Stimulated activated naive B cell treated with anti-CD40 and anti-IgM and Interleukin-4, amounts not matched to agents 10 μg/mL and 1 μg/mL and 100 μg/mL, for 72 hours (primary cell): ENCODE results near the gene GRM4.

Experiments used
- ATAC-seq, 2 donors: fragments of 150-1000 bp; cut with Tn5 transposase; replicated peaks; 2 replicates each; pipeline ENCODE4 v1.10.0; 2021; ENCODE audit warnings: moderate library complexity in 1 of 2
- DNase-seq: peaks from one replicate; pipeline ENCODE4 v3.0.0; 2021
- H3K27ac Mint-ChIP-seq: one replicate; pipeline ENCODE4 v1.8.0; 2022; ENCODE audit warnings: mild to moderate bottlenecking, mixed read lengths
- H3K27me3 Mint-ChIP-seq, 2 donors: one replicate each; pipeline ENCODE4 v1.8.0; 2022; ENCODE audit warnings: mixed read lengths in 2 of 2
- H3K36me3 Mint-ChIP-seq, 2 donors: one replicate each; pipeline ENCODE4 v1.8.0; 2022; ENCODE audit warnings: mixed read lengths in 2 of 2, mild to moderate bottlenecking in 1 of 2
- H3K4me1 Mint-ChIP-seq, 2 donors: one replicate each; pipeline ENCODE4 v1.8.0; 2022; ENCODE audit warnings: mixed read lengths in 2 of 2, mild to moderate bottlenecking in 1 of 2
- H3K4me3 Mint-ChIP-seq, 2 donors: one replicate each; pipeline ENCODE4 v1.8.0; 2022; ENCODE audit warnings: mild to moderate bottlenecking in 2 of 2, mixed read lengths in 2 of 2, moderate library complexity in 1 of 2
- H3K9me3 Mint-ChIP-seq, 2 donors: one replicate each; pipeline ENCODE4 v1.8.0; 2022; ENCODE audit warnings: mixed read lengths in 2 of 2, mild to moderate bottlenecking in 1 of 2

Gene GRM4

GRCh38 chr6:33983109-33983716 lies 162.7 kb downstream of the GRM4 start:
- Mint-ChIP-seq H3K27ac (no peak overlapping the region), H3K27me3 (peaks cover 13 to 23% of the 10 kb centered on the region in 2 donors), H3K4me1 (peaks cover 0 to 3% of the 10 kb centered on the region in 2 donors), H3K36me3 (no peaks in the 10 kb centered on the region), H3K4me3 (no peak overlapping the region), H3K9me3 (no peaks in the 10 kb centered on the region)
- DNase-seq (no peak), ATAC-seq (no peak)

GRCh38 chr6:33981861-33982260 lies 164.0 kb downstream of the GRM4 start:
- no peaks in the 10 kb centered on the region for H3K9me3 Mint-ChIP-seq
- ATAC-seq: no peak
- peaks cover 0 to 3% of the 10 kb centered on the region in 2 donors for H3K4me1 Mint-ChIP-seq
- no peaks in the 10 kb centered on the region for H3K36me3 Mint-ChIP-seq
- DNase-seq: no peak
- no peak overlapping the region for H3K27ac Mint-ChIP-seq
- H3K27me3 Mint-ChIP-seq: peaks cover 24 to 35% of the 10 kb centered on the region in 2 donors
- no peak overlapping the region for H3K4me3 Mint-ChIP-seq

DNA sequence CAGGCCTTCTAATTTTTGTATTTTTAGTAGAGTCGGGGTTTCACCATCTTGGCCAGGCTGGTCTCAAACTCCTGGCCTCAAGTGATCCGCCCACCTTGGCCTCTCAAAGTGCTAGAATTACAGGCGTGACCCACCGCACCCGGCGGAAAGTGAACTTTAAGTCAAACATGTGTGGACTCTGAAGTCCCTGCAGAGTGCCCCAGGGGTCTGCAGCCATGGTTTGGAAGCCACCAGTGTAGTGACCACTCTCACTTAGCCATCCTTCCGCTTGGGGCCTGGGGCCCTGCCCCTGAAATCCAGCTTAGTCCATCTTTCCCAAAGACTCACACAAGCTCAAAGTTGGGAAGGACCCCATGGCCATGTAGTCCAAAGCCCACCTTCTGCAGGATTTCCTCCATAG lies 164.5 kb downstream of the GRM4 start:
- Mint-ChIP-seq H3K36me3 (no peaks in the 10 kb centered on the region), H3K9me3 (no peaks in the 10 kb centered on the region), H3K4me1 (peaks cover 0 to 3% of the 10 kb centered on the region in 2 donors), H3K27ac (no peak overlapping the region), H3K4me3 (no peak overlapping the region), H3K27me3 (peaks cover 29 to 39% of the 10 kb centered on the region in 2 donors)
- no peak for ATAC-seq
- DNase-seq: no peak

GRCh38 chr6:33980176-33981175 lies 165.4 kb downstream of the GRM4 start:
- H3K27ac Mint-ChIP-seq: no peak overlapping the region
- ATAC-seq (no peak), DNase-seq (no peak)
- H3K27me3 Mint-ChIP-seq: peaks cover 33 to 45% of the 10 kb centered on the region in 2 donors
- H3K9me3 Mint-ChIP-seq: no peaks in the 10 kb centered on the region
- no peaks in the 10 kb centered on the region for H3K36me3 Mint-ChIP-seq
- peaks cover 0 to 3% of the 10 kb centered on the region in 2 donors for H3K4me1 Mint-ChIP-seq
- no peak overlapping the region for H3K4me3 Mint-ChIP-seq

DNA sequence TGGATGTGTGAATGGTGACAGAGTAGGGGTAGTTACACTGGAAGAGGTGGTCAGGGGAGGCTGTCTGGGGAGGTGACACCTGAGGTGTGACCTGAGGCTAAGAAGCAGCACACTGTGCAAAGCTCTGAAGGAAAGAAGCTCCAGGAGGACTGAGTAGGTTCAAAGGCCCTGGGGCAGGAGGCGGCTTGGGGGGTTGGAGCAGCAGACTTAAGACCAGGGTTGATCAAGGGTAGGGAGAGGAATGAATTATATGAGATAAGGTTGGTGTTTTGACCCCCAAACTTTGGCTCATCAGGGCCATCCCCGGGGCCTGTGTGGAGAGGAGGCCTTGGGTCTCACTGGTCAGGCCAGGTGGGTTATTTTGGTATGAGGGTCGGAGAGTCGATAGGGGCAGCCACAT lies 166.1 kb downstream of the GRM4 start:
- no peak overlapping the region for H3K27ac Mint-ChIP-seq
- peaks cover 29 to 41% of the 10 kb centered on the region in 2 donors for H3K27me3 Mint-ChIP-seq
- no peaks in the 10 kb centered on the region for H3K36me3 Mint-ChIP-seq
- H3K4me1 Mint-ChIP-seq: peaks cover 0 to 3% of the 10 kb centered on the region in 2 donors
- no peak for DNase-seq
- ATAC-seq: no peak
- no peak overlapping the region for H3K4me3 Mint-ChIP-seq
- no peaks in the 10 kb centered on the region for H3K9me3 Mint-ChIP-seq

DNA sequence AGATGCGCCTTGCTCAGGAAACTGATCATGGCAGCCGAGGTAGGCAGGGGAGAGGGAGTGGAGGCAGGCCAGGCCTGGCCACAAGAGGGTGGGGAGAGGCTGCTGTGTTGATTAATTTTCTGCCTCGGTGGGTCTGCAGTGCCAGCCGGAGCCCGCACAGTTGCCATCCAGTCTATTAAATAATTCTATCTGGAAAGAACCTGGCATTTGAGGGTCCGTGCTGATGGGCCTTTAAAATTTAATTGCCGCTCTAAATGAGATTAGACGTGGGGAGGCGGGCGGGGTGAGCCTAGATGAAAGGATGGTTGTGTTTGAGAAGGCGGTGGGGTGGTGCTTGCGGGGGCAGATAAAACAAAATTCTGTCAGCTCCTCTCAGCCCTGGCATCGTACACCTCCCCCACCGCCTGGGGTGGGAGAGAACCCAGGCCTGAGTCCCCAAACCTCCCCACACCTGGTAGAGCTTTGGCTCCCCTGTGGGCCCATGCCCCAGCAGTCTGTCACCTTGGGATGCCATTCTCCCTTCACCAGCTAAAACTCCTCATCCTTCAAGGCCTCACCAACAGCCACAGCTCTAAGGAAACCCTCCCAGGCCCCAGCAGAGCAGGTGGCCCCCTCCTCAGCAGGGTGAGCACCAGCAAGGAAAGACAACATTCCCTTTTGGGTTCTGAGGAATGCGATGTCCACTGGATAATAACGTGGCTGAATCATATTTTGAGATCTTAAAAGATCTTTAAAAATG lies 167.3 kb downstream of the GRM4 start:
- peaks cover 21 to 42% of the 10 kb centered on the region in 2 donors for H3K27me3 Mint-ChIP-seq
- no peaks in the 10 kb centered on the region for H3K9me3 Mint-ChIP-seq
- H3K36me3 Mint-ChIP-seq: no peaks in the 10 kb centered on the region
- DNase-seq: no peak
- no peak overlapping the region for H3K4me3 Mint-ChIP-seq
- H3K27ac Mint-ChIP-seq: no peak overlapping the region
- peaks cover 0 to 2% of the 10 kb centered on the region in 2 donors for H3K4me1 Mint-ChIP-seq
- ATAC-seq: no peak

DNA sequence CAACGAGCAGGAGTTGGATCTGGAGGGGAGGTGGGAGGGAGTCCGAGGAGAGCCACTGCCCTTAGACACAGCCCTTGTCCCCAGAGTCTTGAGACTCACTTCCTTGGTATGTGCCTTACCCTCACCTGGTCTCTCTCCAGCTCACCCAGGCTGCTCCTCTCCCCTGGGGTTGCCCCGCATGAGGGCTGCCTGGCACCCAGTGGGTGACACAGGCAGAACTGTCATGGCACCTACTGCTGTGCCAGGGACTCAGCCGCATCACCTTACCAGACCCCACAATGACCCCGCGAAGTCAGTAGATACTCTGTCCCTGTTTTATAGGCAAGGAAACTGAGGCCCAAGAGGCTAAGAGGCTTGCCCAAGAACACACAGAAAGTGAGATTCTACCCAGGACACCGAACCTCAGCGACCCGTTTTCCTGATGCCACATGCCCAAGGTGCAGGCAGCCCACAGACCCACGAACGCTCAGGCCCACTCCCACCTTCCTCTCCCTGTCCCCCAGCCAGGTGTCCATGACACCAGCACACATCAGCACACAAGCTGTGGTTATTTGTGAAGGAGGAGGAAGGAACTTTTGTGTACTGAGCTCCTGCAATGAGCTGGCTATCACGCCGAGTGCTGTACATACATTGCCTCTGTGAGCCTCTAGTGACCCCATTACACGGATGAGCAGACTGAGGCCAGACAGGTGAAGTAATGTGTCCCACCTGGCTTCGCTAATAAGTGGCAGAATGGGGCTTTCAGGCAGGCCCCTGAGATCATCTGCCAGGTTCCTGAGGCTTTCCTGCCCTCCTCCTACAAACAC lies 168.1 kb downstream of the GRM4 start:
- Mint-ChIP-seq H3K27me3 (peaks cover 21 to 41% of the 10 kb centered on the region in 2 donors), H3K9me3 (no peaks in the 10 kb centered on the region), H3K4me3 (no peak overlapping the region), H3K4me1 (no peaks in the 10 kb centered on the region), H3K27ac (no peak overlapping the region), H3K36me3 (no peaks in the 10 kb centered on the region)
- ATAC-seq (no peak), DNase-seq (no peak)

GRCh38 chr6:33976437-33977360 lies 169.2 kb downstream of the GRM4 start:
- no peak overlapping the region for H3K27ac Mint-ChIP-seq
- no peak for DNase-seq
- H3K27me3 Mint-ChIP-seq: peaks cover 21 to 41% of the 10 kb centered on the region in 2 donors
- no peaks in the 10 kb centered on the region for H3K9me3 Mint-ChIP-seq
- ATAC-seq: no peak
- H3K4me3 Mint-ChIP-seq: no peak overlapping the region
- no peaks in the 10 kb centered on the region for H3K36me3 Mint-ChIP-seq
- H3K4me1 Mint-ChIP-seq: no peaks in the 10 kb centered on the region

DNA sequence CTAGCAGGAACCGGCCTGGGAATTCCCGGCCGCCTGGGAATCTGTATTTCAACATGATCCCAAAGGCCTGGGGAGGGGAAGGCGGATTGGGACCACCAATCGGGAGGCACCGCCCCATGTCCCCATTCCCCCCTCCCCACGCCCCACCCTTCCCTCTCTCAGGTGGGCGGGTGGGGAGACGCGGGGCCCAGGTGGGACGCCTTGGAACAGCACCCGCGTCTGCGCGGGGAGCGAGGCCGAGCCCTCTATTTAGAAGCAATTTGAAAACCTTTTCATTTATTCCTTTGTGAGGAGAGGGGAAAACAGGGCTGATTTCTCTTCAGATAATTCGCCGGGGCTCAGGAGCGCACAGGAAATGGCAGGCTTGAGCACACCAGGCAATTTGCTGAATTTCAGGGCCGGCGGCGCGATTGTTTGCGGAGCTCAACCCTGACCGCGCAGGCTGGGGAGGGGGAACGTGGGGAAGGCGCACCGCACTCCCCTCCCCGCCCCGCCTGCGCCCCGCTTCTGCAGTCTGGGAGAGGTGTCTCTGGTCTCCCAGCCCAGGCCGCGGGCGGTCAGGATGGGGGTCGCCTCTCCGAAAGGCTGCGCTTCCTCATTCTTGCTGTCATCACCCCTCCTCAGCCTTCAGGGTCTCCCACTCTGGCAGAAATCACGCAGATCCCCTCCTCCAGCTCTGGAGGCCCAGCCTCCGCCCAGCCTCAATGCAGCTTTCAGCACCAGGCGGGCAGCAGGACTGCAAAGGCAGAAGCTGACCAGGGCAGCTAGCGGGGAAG lies 170.0 kb downstream of the GRM4 start:
- Mint-ChIP-seq H3K36me3 (no peaks in the 10 kb centered on the region), H3K9me3 (no peaks in the 10 kb centered on the region), H3K27me3 (peaks cover 21 to 41% of the 10 kb centered on the region in 2 donors), H3K4me1 (no peaks in the 10 kb centered on the region), H3K27ac (no peak overlapping the region), H3K4me3 (no peak overlapping the region)
- DNase-seq: no peak
- ATAC-seq: no peak

DNA sequence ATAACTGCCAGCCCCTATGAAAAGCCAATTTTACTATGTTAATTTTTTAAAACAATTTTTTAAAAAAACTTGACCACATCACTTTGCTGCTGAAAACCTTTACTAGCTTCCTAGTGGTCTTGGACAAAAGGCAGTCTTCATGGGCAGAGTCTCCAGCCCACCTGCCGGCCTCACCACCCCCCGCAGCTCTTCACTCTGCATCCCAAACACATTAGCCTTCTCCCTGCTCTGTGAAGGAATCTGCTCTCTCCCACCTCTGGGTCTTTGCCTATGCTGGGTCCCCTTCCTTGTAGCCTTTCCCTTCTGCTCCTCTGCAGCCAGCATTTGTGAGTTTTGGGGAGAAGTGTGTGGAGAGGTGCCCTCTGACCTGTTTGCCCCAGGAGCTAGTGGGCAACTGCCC lies 171.4 kb downstream of the GRM4 start:
- Mint-ChIP-seq H3K4me3 (no peak overlapping the region), H3K27ac (no peak overlapping the region), H3K4me1 (no peaks in the 10 kb centered on the region), H3K27me3 (peaks cover 24 to 54% of the 10 kb centered on the region in 2 donors), H3K36me3 (no peaks in the 10 kb centered on the region), H3K9me3 (no peaks in the 10 kb centered on the region)
- no peak for DNase-seq
- no peak for ATAC-seq

DNA sequence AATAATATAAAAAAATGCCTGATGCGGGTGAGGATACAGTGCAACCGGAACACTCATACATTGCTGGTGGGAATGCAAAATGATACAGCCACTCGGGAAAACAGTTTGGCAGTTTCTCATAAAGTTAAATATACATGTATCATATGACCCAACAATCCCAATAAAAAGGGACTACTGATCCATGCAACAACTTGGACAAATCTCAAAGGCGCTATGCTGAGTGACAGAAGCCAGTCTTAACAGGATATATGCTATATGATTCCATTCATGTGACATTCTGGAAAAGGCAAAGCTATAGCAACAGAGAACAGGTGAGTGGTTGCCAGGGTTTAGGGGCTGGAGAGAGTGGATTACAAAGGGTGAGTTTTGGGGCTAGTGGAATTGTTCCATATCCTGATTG lies 171.9 kb downstream of the GRM4 start:
- Mint-ChIP-seq H3K9me3 (no peaks in the 10 kb centered on the region), H3K36me3 (no peaks in the 10 kb centered on the region), H3K27ac (no peak overlapping the region), H3K4me3 (no peak overlapping the region), H3K27me3 (peaks cover 28 to 58% of the 10 kb centered on the region in 2 donors), H3K4me1 (no peaks in the 10 kb centered on the region)
- ATAC-seq: no peak
- no peak for DNase-seq

- Mint-ChIP-seq H3K4me3 (no peak overlapping the region), H3K9me3 (no peaks in the 10 kb centered on the region), H3K27ac (no peak overlapping the region), H3K27me3 (peaks cover 29 to 64% of the 10 kb centered on the region in 2 donors), H3K4me1 (no peaks in the 10 kb centered on the region), H3K36me3 (no peaks in the 10 kb centered on the region)
- ATAC-seq: no peak
- no peak for DNase-seq
These were observed 174.3 kb downstream of the GRM4 start for GRCh38 chr6:33971580-33971979.
